Chondrocyte (in vitro differentiated cells): Measurements from ENCODE around the gene KANTR. TPM values are rescaled to one million over a fixed set of nuclear protein-coding genes. Genes with fewer than 3 reads are reported as not detected.

Source experiments
- DNase-seq: peaks from one replicate; pipeline ENCODE4 v3.0.0; 2021; ENCODE audit warnings: mixed read lengths, low spot score
- H3K27ac Mint-ChIP-seq: one replicate; pipeline ENCODE4 v1.8.0; 2021; ENCODE audit warnings: mild to moderate bottlenecking, moderate library complexity, mixed read lengths; ENCODE audit not compliant: unreplicated experiment
- H3K27me3 Mint-ChIP-seq: 2 replicates; pipeline ENCODE4 v1.8.0; 2021; ENCODE audit warnings: low read depth, mixed read lengths
- H3K36me3 Mint-ChIP-seq: 2 replicates; pipeline ENCODE4 v1.8.0; 2021; ENCODE audit warnings: low read depth, mixed read lengths
- H3K4me1 Mint-ChIP-seq: 2 replicates; pipeline ENCODE4 v1.8.0; 2021; ENCODE audit warnings: low read depth, mild to moderate bottlenecking, mixed read lengths
- H3K4me3 Mint-ChIP-seq: one replicate; pipeline ENCODE4 v1.8.0; 2021; ENCODE audit warnings: mild to moderate bottlenecking, moderate library complexity, mixed read lengths; ENCODE audit not compliant: unreplicated experiment
- H3K9me3 Mint-ChIP-seq: 2 replicates; pipeline ENCODE4 v1.8.0; 2021; ENCODE audit warnings: low read depth, mixed read lengths
- CTCF ChIP-seq: fragments of 200-600 bp; sonication (generic); IDR thresholded peaks from 2 replicates; pipeline ENCODE4 v1.5.0; 2021; ENCODE audit warnings: antibody characterized with exemption, mild to moderate bottlenecking, moderate library complexity
- total RNA-seq: library from RNA; stranded (reverse); gene quantifications from 3 replicates; pipeline ENCODE4 v1.2.1, GENCODE V29; 2021

The KANTR gene
- total RNA-seq, 1 donor from 2014 or later = 6.6 TPM

- DNase-seq = no peak
- Mint-ChIP-seq H3K27ac (peak overlapping the region; percentile 50), H3K9me3 (no peaks in the 10 kb centered on the region), H3K27me3 (no peaks in the 10 kb centered on the region), H3K4me3 (no peak overlapping the region), H3K4me1 (peaks cover 12% of the 10 kb centered on the region), H3K36me3 (peaks cover 3% of the 10 kb centered on the region)
- peak; percentile 80 for TF ChIP-seq CTCF
Observed at GRCh38 chrX:53071604-53072417, 22.1 kb upstream of the KANTR start.

GRCh38 chrX:53072418-53073114 lies 21.4 kb upstream of the KANTR start:
- Mint-ChIP-seq H3K4me1 (peaks cover 12% of the 10 kb centered on the region), H3K4me3 (no peak overlapping the region), H3K27me3 (no peaks in the 10 kb centered on the region), H3K9me3 (no peaks in the 10 kb centered on the region), H3K27ac (peak overlapping the region; percentile 50), H3K36me3 (peaks cover 3% of the 10 kb centered on the region)
- no peak for TF ChIP-seq CTCF
- DNase-seq = no peak

- DNase-seq = no peak
- peak overlapping the region; percentile 61 for H3K27ac Mint-ChIP-seq
- H3K9me3 Mint-ChIP-seq = no peaks in the 10 kb centered on the region
- no peaks in the 10 kb centered on the region for H3K27me3 Mint-ChIP-seq
- H3K36me3 Mint-ChIP-seq = peaks cover 3% of the 10 kb centered on the region
- TF ChIP-seq CTCF = no peak
- peaks cover 12% of the 10 kb centered on the region for H3K4me1 Mint-ChIP-seq
- no peak overlapping the region for H3K4me3 Mint-ChIP-seq
Observed at GRCh38 chrX:53073115-53073586, 20.8 kb upstream of the KANTR start.

GRCh38 chrX:53075011-53075410 lies 18.9 kb upstream of the KANTR start:
- peaks cover 3% of the 10 kb centered on the region for H3K36me3 Mint-ChIP-seq
- H3K27ac Mint-ChIP-seq = no peak overlapping the region
- no peaks in the 10 kb centered on the region for H3K27me3 Mint-ChIP-seq
- no peak for TF ChIP-seq CTCF
- no peak overlapping the region for H3K4me3 Mint-ChIP-seq
- DNase-seq = no peak
- peaks cover 12% of the 10 kb centered on the region for H3K4me1 Mint-ChIP-seq
- no peaks in the 10 kb centered on the region for H3K9me3 Mint-ChIP-seq

GRCh38 chrX:53076671-53077070 lies 17.3 kb upstream of the KANTR start:
- DNase-seq = no peak
- H3K4me1 Mint-ChIP-seq = peaks cover 14% of the 10 kb centered on the region
- no peak overlapping the region for H3K4me3 Mint-ChIP-seq
- no peaks in the 10 kb centered on the region for H3K9me3 Mint-ChIP-seq
- H3K27ac Mint-ChIP-seq = no peak overlapping the region
- H3K36me3 Mint-ChIP-seq = peaks cover 3% of the 10 kb centered on the region
- no peak for TF ChIP-seq CTCF
- H3K27me3 Mint-ChIP-seq = no peaks in the 10 kb centered on the region
